GM21619 (cell line): Measurements from ENCODE around the gene GRM8.

Experiments used
- ATAC-seq: cut with Tn5 transposase; IDR thresholded peaks from one replicate; pipeline ENCODE4 v1.9.1; 2021; ENCODE audit not compliant: unreplicated experiment

GRM8 gene

GRCh38 chr7:126820925-126821324, 431.8 kb downstream of the GRM8 start:
- ATAC-seq: no peak

GRCh38 chr7:126819197-126819484, 433.6 kb downstream of the GRM8 start:
- no peak for ATAC-seq

- ATAC-seq: no peak
Observed at GRCh38 chr7:126818393-126819196, 434.1 kb downstream of the GRM8 start.

- no peak for ATAC-seq
Observed at GRCh38 chr7:126809188-126809587, 443.6 kb downstream of the GRM8 start.

- ATAC-seq: no peak
Observed at GRCh38 chr7:126806614-126807013, 446.1 kb downstream of the GRM8 start.

GRCh38 chr7:126805351-126805750, 447.4 kb downstream of the GRM8 start:
- no peak for ATAC-seq

- ATAC-seq: peak; percentile 75
Observed at GRCh38 chr7:126804604-126805003, 448.1 kb downstream of the GRM8 start.

GRCh38 chr7:126803990-126804389, 448.8 kb downstream of the GRM8 start:
- ATAC-seq: no peak

GRCh38 chr7:126803060-126803665, 449.6 kb downstream of the GRM8 start:
- peak; percentile 95 for ATAC-seq

GRCh38 chr7:126801733-126802132, 451.0 kb downstream of the GRM8 start:
- ATAC-seq: no peak

GRCh38 chr7:126799541-126799940, 453.2 kb downstream of the GRM8 start:
- no peak for ATAC-seq

GRCh38 chr7:126792521-126792920, 460.2 kb downstream of the GRM8 start:
- no peak for ATAC-seq

GRCh38 chr7:126791306-126791705, 461.4 kb downstream of the GRM8 start:
- no peak for ATAC-seq

GRCh38 chr7:126790763-126791162, 462.0 kb downstream of the GRM8 start:
- ATAC-seq: no peak

- ATAC-seq: no peak
Observed at GRCh38 chr7:126783613-126784012, 469.1 kb downstream of the GRM8 start.

- peak; percentile 84 for ATAC-seq
Observed at GRCh38 chr7:126780993-126781392, 471.7 kb downstream of the GRM8 start.

- ATAC-seq: no peak
Observed at GRCh38 chr7:126778101-126778500, 474.6 kb downstream of the GRM8 start.

GRCh38 chr7:126776498-126776897, 476.2 kb downstream of the GRM8 start:
- ATAC-seq: no peak

GRCh38 chr7:126774077-126774476, 478.7 kb downstream of the GRM8 start:
- no peak for ATAC-seq

GRCh38 chr7:126768836-126769235, 483.9 kb downstream of the GRM8 start:
- no peak for ATAC-seq

GRCh38 chr7:126760914-126761577, 491.7 kb downstream of the GRM8 start:
- no peak for ATAC-seq

GRCh38 chr7:126755381-126755780, 497.4 kb downstream of the GRM8 start:
- ATAC-seq: no peak
